ENCODE results near the gene PEX14.

PEX14 gene

GRCh38 chr1:10429868-10430215 lies 44.9 kb upstream of the PEX14 start:
- H2AFZ ChIP-seq (ENCODE audit: low read depth, low read length) = peak overlapping the region; percentile 88
- peak overlapping the region in 1 of 2 experiments; percentile 85 for H3K4ac ChIP-seq (ENCODE audit: low read depth in 1 of 2, low read length in 2 of 2)
- peak overlapping the region; percentile 61 to 62 for H3K18ac ChIP-seq (ENCODE audit: low read depth in 1 of 2, low read length in 2 of 2)
- DNase-seq = no peak
- no peak overlapping the region for H2BK120ac ChIP-seq (ENCODE audit: low read depth, low read length)
- peaks cover 14% of the 10 kb centered on the region for H3K4me1 ChIP-seq (ENCODE audit: control insufficient read depth, insufficient read depth, low read depth, low read length)
- no peak overlapping the region for H2AK5ac ChIP-seq (ENCODE audit: low read length, severe bottlenecking)
- peak overlapping the region; percentile 95 for H4K8ac ChIP-seq (ENCODE audit: low read length)
- WGBS = 54% methylated on average over 16 of the region's 16 CpGs
- H3K4me2 ChIP-seq (ENCODE audit: low read length, poor library complexity, severe bottlenecking) = peak overlapping the region; percentile 96
- H3K79me1 ChIP-seq (replicated peaks; ENCODE audit: low read length, poor library complexity, severe bottlenecking) = peaks cover 23% of the 10 kb centered on the region
- H2BK5ac ChIP-seq (ENCODE audit: low read depth, low read length, poor library complexity, severe bottlenecking) = no peak overlapping the region
- no peak overlapping the region for H3K27ac ChIP-seq (ENCODE audit: low read length, poor library complexity, severe bottlenecking)
- H3K9me3 ChIP-seq (ENCODE audit: control insufficient read depth, low read length) = no peaks in the 10 kb centered on the region
- no peak overlapping the region for H2BK15ac ChIP-seq (ENCODE audit: low read depth, poor library complexity, severe bottlenecking)
- H3K36me3 ChIP-seq (ENCODE audit: control insufficient read depth in 1 of 2, insufficient read depth in 2 of 2, low read depth in 1 of 2, low read length in 2 of 2) = no peaks in the 10 kb centered on the region
- no peak overlapping the region for H2BK12ac ChIP-seq (ENCODE audit: low read length in 2 of 2)
- no peaks in the 10 kb centered on the region for H3K27me3 ChIP-seq (ENCODE audit: control insufficient read depth in 1 of 2, insufficient read depth in 1 of 2, low read length in 2 of 2)
- no peak overlapping the region for H3K23ac ChIP-seq (ENCODE audit: low read length in 2 of 2)
- H3K14ac ChIP-seq (ENCODE audit: low read length in 2 of 2) = peak overlapping the region in 1 of 2 experiments; percentile 53
- H4K91ac ChIP-seq (ENCODE audit: low read length) = peak overlapping the region; percentile 80
- peak overlapping the region; percentile 80 to 91 for H3K4me3 ChIP-seq (ENCODE audit: insufficient read depth in 1 of 2, low read depth in 1 of 2, low read length in 2 of 2)
- peak overlapping the region; percentile 97 for H3K9ac ChIP-seq (ENCODE audit: low read length)

DNA sequence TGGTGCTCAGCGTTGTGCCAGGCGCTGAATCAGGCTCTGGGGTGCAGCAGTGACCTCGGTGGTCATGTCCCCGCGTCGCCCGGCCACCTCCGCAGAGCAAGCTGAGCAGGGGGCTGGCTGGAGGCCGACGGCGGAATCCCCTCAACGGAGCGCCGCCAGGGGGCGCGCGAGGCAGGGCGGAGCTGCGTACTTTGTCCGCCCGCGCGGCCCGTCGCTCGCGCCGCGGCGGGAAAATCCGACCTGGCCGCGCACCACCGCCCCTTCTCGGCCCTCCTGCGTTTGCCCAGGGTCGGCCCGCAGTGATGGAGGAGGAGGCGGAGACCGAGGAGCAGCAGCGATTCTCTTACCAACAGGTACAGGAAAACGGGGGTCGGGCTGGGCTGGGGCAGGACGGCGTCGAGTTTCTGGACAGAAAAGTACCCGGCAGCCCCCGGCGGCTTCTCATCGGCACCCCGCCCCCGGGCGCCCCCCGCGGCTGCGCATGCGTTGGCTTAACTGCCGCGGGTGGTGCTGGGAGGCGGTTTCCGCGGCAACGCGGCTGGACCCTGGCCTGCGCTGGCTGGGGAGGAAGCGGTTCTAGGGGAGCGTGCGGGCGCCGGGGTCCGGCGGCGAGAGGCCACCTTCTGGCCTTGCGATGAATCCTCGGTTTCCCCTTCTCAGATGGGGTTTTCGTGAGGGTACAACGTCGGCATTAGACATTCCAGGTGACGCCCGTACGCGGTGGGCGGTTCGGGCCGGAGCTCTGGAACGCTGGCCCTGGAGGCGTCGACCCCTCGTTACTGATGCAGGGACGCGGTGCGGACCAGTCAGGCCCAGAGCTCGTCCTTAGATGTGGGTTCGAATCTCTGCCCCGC lies 44.3 kb upstream of the PEX14 start, which contains the start of gene CENPS:
Gene CENPS (plus strand): TSS at position 218 of the 854 bp plus-strand sequence. CDS start 85 bp downstream, at position 303.
- Histone ChIP-seq H3K4ac (ENCODE audit: low read depth in 1 of 2, low read length in 2 of 2) (peak within 1 kb of the TSS; percentile 59 to 91), H3K14ac (ENCODE audit: low read length in 2 of 2) (peak within 1 kb of the TSS in 1 of 2 experiments; percentile 73), H4K91ac (ENCODE audit: low read length) (peak within 1 kb of the TSS; percentile 86), H4K8ac (ENCODE audit: low read length) (peak within 1 kb of the TSS; percentile 95), H2BK120ac (ENCODE audit: low read depth, low read length) (no peak within 1 kb of the TSS), H3K18ac (ENCODE audit: low read depth in 1 of 2, low read length in 2 of 2) (peak within 1 kb of the TSS; percentile 86 to 96), H3K27me3 (ENCODE audit: control insufficient read depth in 1 of 2, insufficient read depth in 1 of 2, low read length in 2 of 2) (no peaks in the 10 kb centered on the region), H2BK5ac (ENCODE audit: low read depth, low read length, poor library complexity, severe bottlenecking) (peak within 1 kb of the TSS; percentile 51), H3K4me2 (ENCODE audit: low read length, poor library complexity, severe bottlenecking) (peak within 1 kb of the TSS; percentile 96), H3K4me3 (ENCODE audit: insufficient read depth in 1 of 2, low read depth in 1 of 2, low read length in 2 of 2) (peak within 1 kb of the TSS; percentile 80 to 91), H2AFZ (ENCODE audit: low read depth, low read length) (peak within 1 kb of the TSS; percentile 99), H3K4me1 (ENCODE audit: control insufficient read depth, insufficient read depth, low read depth, low read length) (peaks cover 14% of the 10 kb centered on the region), H3K23ac (ENCODE audit: low read length in 2 of 2) (no peak within 1 kb of the TSS), H3K9me3 (ENCODE audit: control insufficient read depth, low read length) (no peaks in the 10 kb centered on the region), H2AK5ac (ENCODE audit: low read length, severe bottlenecking) (no peak within 1 kb of the TSS), H3K9ac (ENCODE audit: low read length) (peak within 1 kb of the TSS; percentile 97), H2BK12ac (ENCODE audit: low read length in 2 of 2) (peak within 1 kb of the TSS in 1 of 2 experiments; percentile 86), H3K27ac (ENCODE audit: low read length, poor library complexity, severe bottlenecking) (peak within 1 kb of the TSS; percentile 75), H3K36me3 (ENCODE audit: control insufficient read depth in 1 of 2, insufficient read depth in 2 of 2, low read depth in 1 of 2, low read length in 2 of 2) (peaks cover 0 to 5% of the 10 kb centered on the region in 2 experiments), H2BK15ac (ENCODE audit: low read depth, poor library complexity, severe bottlenecking) (peak within 1 kb of the TSS; percentile 69), H3K79me1 (replicated peaks; ENCODE audit: low read length, poor library complexity, severe bottlenecking) (peaks cover 28% of the 10 kb centered on the region)
- peak; percentile 93 for DNase-seq
- under 1% methylated on average over 76 of the region's 95 CpGs for WGBS

DNA sequence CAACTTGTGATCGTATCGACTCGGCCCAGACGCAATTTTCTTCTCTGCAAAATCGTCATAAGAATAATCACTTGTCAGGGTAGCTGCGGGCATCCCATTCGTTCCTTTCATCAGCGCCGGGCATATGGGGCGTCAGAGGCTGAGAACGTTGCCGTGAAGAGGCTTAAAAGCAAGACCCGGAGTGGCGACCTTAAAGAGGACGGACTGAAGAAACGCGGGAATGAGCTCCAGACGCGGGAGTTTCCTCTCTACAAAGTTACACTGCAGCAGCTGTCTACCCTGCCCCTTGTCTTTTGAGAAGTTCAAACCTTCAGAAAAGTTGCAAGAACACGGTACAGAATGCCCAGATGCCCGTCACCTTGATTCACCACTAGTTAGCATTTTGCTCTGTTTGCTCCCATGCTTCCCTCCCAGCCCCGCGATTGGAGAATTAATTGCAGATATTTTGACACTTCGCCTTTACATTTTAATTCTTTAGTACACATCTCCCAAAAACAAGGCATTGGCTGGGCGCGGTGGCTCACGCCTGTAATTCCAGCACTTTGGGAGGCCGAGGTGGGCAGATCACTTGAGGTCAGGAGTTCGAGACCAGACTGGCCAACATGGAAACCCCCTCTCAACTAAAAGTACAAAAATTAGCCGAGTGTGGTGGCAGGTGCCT lies 43.5 kb upstream of the PEX14 start:
- Histone ChIP-seq H3K4me1 (ENCODE audit: control insufficient read depth, insufficient read depth, low read depth, low read length) (peaks cover 14% of the 10 kb centered on the region), H3K36me3 (ENCODE audit: control insufficient read depth in 1 of 2, insufficient read depth in 2 of 2, low read depth in 1 of 2, low read length in 2 of 2) (peaks cover 0 to 5% of the 10 kb centered on the region in 2 experiments), H3K4ac (ENCODE audit: low read depth in 1 of 2, low read length in 2 of 2) (peak overlapping the region; percentile 59 to 91), H3K4me3 (ENCODE audit: insufficient read depth in 1 of 2, low read depth in 1 of 2, low read length in 2 of 2) (peak overlapping the region; percentile 80 to 91), H2AFZ (ENCODE audit: low read depth, low read length) (peak overlapping the region; percentile 66), H3K14ac (ENCODE audit: low read length in 2 of 2) (peak overlapping the region in 1 of 2 experiments; percentile 73), H2AK5ac (ENCODE audit: low read length, severe bottlenecking) (no peak overlapping the region), H4K8ac (ENCODE audit: low read length) (peak overlapping the region; percentile 91), H3K27ac (ENCODE audit: low read length, poor library complexity, severe bottlenecking) (peak overlapping the region; percentile 75), H3K9me3 (ENCODE audit: control insufficient read depth, low read length) (no peaks in the 10 kb centered on the region), H3K18ac (ENCODE audit: low read depth in 1 of 2, low read length in 2 of 2) (peak overlapping the region in 1 of 2 experiments; percentile 96), H3K23ac (ENCODE audit: low read length in 2 of 2) (no peak overlapping the region), H2BK15ac (ENCODE audit: low read depth, poor library complexity, severe bottlenecking) (no peak overlapping the region), H2BK5ac (ENCODE audit: low read depth, low read length, poor library complexity, severe bottlenecking) (no peak overlapping the region), H2BK12ac (ENCODE audit: low read length in 2 of 2) (no peak overlapping the region), H3K4me2 (ENCODE audit: low read length, poor library complexity, severe bottlenecking) (peak overlapping the region; percentile 96), H3K79me1 (replicated peaks; ENCODE audit: low read length, poor library complexity, severe bottlenecking) (peaks cover 30% of the 10 kb centered on the region), H4K91ac (ENCODE audit: low read length) (peak overlapping the region; percentile 74), H2BK120ac (ENCODE audit: low read depth, low read length) (no peak overlapping the region), H3K9ac (ENCODE audit: low read length) (peak overlapping the region; percentile 97), H3K27me3 (ENCODE audit: control insufficient read depth in 1 of 2, insufficient read depth in 1 of 2, low read length in 2 of 2) (no peaks in the 10 kb centered on the region)
- no peak for DNase-seq
- WGBS = 33% methylated on average over 30 of the region's 30 CpGs

Data from mesenchymal stem cell (in vitro differentiated cells and primary cell).